Naive B cell (primary cell): ENCODE measurements around the gene ADAMTS7. TPM values are rescaled to one million over a fixed set of nuclear protein-coding genes. Genes with fewer than 3 reads are reported as not detected.
"Not testable (repeated sequence)": the region's sequence is repeated elsewhere in the genome, so short reads cannot be mapped to it uniquely, and the experiment has no call there.

Experiments
- ATAC-seq, 2 donors: fragments of 150-1000 bp; cut with Tn5 transposase; 2 replicates each; pipeline ENCODE4 v1.10.0; 2021; ENCODE audit warnings: low read depth in 2 of 2, mild to moderate bottlenecking in 2 of 2, moderate library complexity in 2 of 2
- DNase-seq: peaks from one replicate; pipeline ENCODE4 v3.0.0; 2022
- H3K27ac Mint-ChIP-seq, 6 donors: one replicate each; pipeline ENCODE4 v1.8.0; 2020 to 2022; ENCODE audit warnings: mild to moderate bottlenecking in 6 of 6, mixed read lengths in 6 of 6, moderate library complexity in 5 of 6, inconsistent platforms in 2 of 6
- H3K27me3 Mint-ChIP-seq, 3 donors: one replicate each; pipeline ENCODE4 v1.8.0; 2021 to 2022; ENCODE audit warnings: mixed read lengths in 3 of 3, mild to moderate bottlenecking in 1 of 3
- H3K36me3 Mint-ChIP-seq, 2 donors: one replicate each; pipeline ENCODE4 v1.8.0; 2020 to 2022; ENCODE audit warnings: mixed read lengths in 2 of 2, inconsistent platforms in 1 of 2, mild to moderate bottlenecking in 1 of 2
- H3K4me1 Mint-ChIP-seq, 3 donors: one replicate each; pipeline ENCODE4 v1.8.0; 2020 to 2022; ENCODE audit warnings: mixed read lengths in 3 of 3, inconsistent platforms in 1 of 3, mild to moderate bottlenecking in 1 of 3, moderate library complexity in 1 of 3
- H3K4me3 Mint-ChIP-seq, 8 donors: one replicate each; pipeline ENCODE4 v1.8.0; 2020 to 2022; ENCODE audit warnings: mild to moderate bottlenecking in 8 of 8, mixed read lengths in 8 of 8, moderate library complexity in 8 of 8, inconsistent platforms in 2 of 8
- H3K9me3 Mint-ChIP-seq, 7 donors: one replicate each; pipeline ENCODE4 v1.8.0; 2020 to 2022; ENCODE audit warnings: mixed read lengths in 7 of 7, mild to moderate bottlenecking in 5 of 7, inconsistent platforms in 2 of 7, moderate library complexity in 1 of 7
- polyA plus RNA-seq, 6 donors: library from polyadenylated mRNA; unstranded; fragments of 300-500 nt; fragmentation: Illumina TruSeq; gene quantifications; one replicate each; pipeline ENCODE4 v1.2.3, GENCODE V29; 2021; ENCODE audit warnings: low read depth in 6 of 6

ADAMTS7 gene
- polyA plus RNA-seq, 6 donors from 2014 or later = not detected

- Mint-ChIP-seq H3K4me3 (no peak overlapping the region), H3K27me3 (peaks cover 0 to 8% (median 6%) of the 10 kb centered on the region in 3 donors), H3K27ac (no peak overlapping the region), H3K9me3 (no peaks in the 10 kb centered on the region), H3K4me1 (no peaks in the 10 kb centered on the region), H3K36me3 (no peaks in the 10 kb centered on the region)
- ATAC-seq = no peak
- no peak for DNase-seq
Measured at GRCh38 chr15:78841376-78841706, 30.1 kb upstream of the ADAMTS7 start.

GRCh38 chr15:78840661-78841375, 29.6 kb upstream of the ADAMTS7 start:
- Mint-ChIP-seq H3K4me1 (no peaks in the 10 kb centered on the region), H3K27me3 (peaks cover 4 to 8% (median 6%) of the 10 kb centered on the region in 3 donors), H3K27ac (no peak overlapping the region), H3K4me3 (no peak overlapping the region), H3K9me3 (no peaks in the 10 kb centered on the region), H3K36me3 (no peaks in the 10 kb centered on the region)
- peak; percentile 28 to 48 for ATAC-seq
- DNase-seq = no peak

GRCh38 chr15:78839151-78839550, 27.9 kb upstream of the ADAMTS7 start:
- not testable (repeated sequence) for DNase-seq, H3K36me3 Mint-ChIP-seq, H3K9me3 Mint-ChIP-seq, H3K4me3 Mint-ChIP-seq, H3K4me1 Mint-ChIP-seq, H3K27me3 Mint-ChIP-seq, ATAC-seq
- H3K27ac Mint-ChIP-seq = peak overlapping the region in 1 of 6 donors; percentile 63

GRCh38 chr15:78838489-78838888, 27.2 kb upstream of the ADAMTS7 start:
- Mint-ChIP-seq H3K27ac (no peak overlapping the region), H3K4me1 (no peaks in the 10 kb centered on the region), H3K4me3 (no peak overlapping the region), H3K36me3 (no peaks in the 10 kb centered on the region), H3K27me3 (peaks cover 5 to 8% (median 6%) of the 10 kb centered on the region in 3 donors), H3K9me3 (no peaks in the 10 kb centered on the region)
- DNase-seq (no peak), ATAC-seq (no peak)

GRCh38 chr15:78837543-78837942, 26.3 kb upstream of the ADAMTS7 start:
- Mint-ChIP-seq H3K4me3 (no peak overlapping the region), H3K4me1 (no peaks in the 10 kb centered on the region), H3K9me3 (no peaks in the 10 kb centered on the region), H3K27me3 (peaks cover 6 to 17% (median 6%) of the 10 kb centered on the region in 3 donors), H3K27ac (no peak overlapping the region), H3K36me3 (no peaks in the 10 kb centered on the region)
- ATAC-seq = no peak
- no peak for DNase-seq

- no peak for ATAC-seq
- Mint-ChIP-seq H3K36me3 (no peaks in the 10 kb centered on the region), H3K27me3 (peaks cover 6 to 21% (median 10%) of the 10 kb centered on the region in 3 donors), H3K4me1 (peaks cover 0 to 2% (median 0%) of the 10 kb centered on the region in 3 donors), H3K27ac (no peak overlapping the region), H3K4me3 (peak overlapping the region in 1 of 8 donors; percentile 63), H3K9me3 (no peaks in the 10 kb centered on the region)
- no peak for DNase-seq
Measured at GRCh38 chr15:78837131-78837530, 25.9 kb upstream of the ADAMTS7 start.

GRCh38 chr15:78836333-78836732, 25.1 kb upstream of the ADAMTS7 start:
- ATAC-seq (no peak), DNase-seq (no peak)
- H3K4me1 Mint-ChIP-seq = peaks cover 0 to 6% (median 0%) of the 10 kb centered on the region in 3 donors
- H3K4me3 Mint-ChIP-seq = no peak overlapping the region
- peaks cover 14 to 27% (median 14%) of the 10 kb centered on the region in 3 donors for H3K27me3 Mint-ChIP-seq
- no peak overlapping the region for H3K27ac Mint-ChIP-seq
- H3K36me3 Mint-ChIP-seq = no peaks in the 10 kb centered on the region
- H3K9me3 Mint-ChIP-seq = no peaks in the 10 kb centered on the region

- ATAC-seq = no peak
- no peaks in the 10 kb centered on the region for H3K9me3 Mint-ChIP-seq
- H3K27ac Mint-ChIP-seq = peak overlapping the region in 1 of 6 donors; percentile 92
- peak overlapping the region in 7 of 8 donors; percentile 58 to 84 (median 79) for H3K4me3 Mint-ChIP-seq
- H3K36me3 Mint-ChIP-seq = no peaks in the 10 kb centered on the region
- peaks cover 0 to 10% (median 9%) of the 10 kb centered on the region in 3 donors for H3K4me1 Mint-ChIP-seq
- DNase-seq = no peak
- H3K27me3 Mint-ChIP-seq = peaks cover 14 to 21% (median 20%) of the 10 kb centered on the region in 3 donors
Measured at GRCh38 chr15:78831229-78832207, 20.3 kb upstream of the ADAMTS7 start.

GRCh38 chr15:78830514-78831228, 19.4 kb upstream of the ADAMTS7 start:
- Mint-ChIP-seq H3K36me3 (no peaks in the 10 kb centered on the region), H3K27ac (peak overlapping the region in 1 of 6 donors; percentile 85), H3K4me1 (peaks cover 3 to 14% (median 9%) of the 10 kb centered on the region in 3 donors), H3K4me3 (peak overlapping the region; percentile 58 to 92 (median 82)), H3K9me3 (no peaks in the 10 kb centered on the region), H3K27me3 (peaks cover 9 to 21% (median 20%) of the 10 kb centered on the region in 3 donors)
- DNase-seq (no peak), ATAC-seq (peak; percentile 46 to 53)

GRCh38 chr15:78828920-78829319, 17.7 kb upstream of the ADAMTS7 start:
- no peak for DNase-seq
- Mint-ChIP-seq H3K4me3 (peak overlapping the region in 3 of 8 donors; percentile 27 to 53 (median 34)), H3K36me3 (no peaks in the 10 kb centered on the region), H3K4me1 (peaks cover 3 to 15% (median 9%) of the 10 kb centered on the region in 3 donors), H3K9me3 (no peaks in the 10 kb centered on the region), H3K27ac (peak overlapping the region in 3 of 6 donors; percentile 17 to 19 (median 18)), H3K27me3 (peaks cover 9 to 21% (median 20%) of the 10 kb centered on the region in 3 donors)
- no peak for ATAC-seq

- peaks cover 0 to 5% (median 3%) of the 10 kb centered on the region in 3 donors for H3K4me1 Mint-ChIP-seq
- H3K36me3 Mint-ChIP-seq = no peaks in the 10 kb centered on the region
- ATAC-seq = no peak
- no peak overlapping the region for H3K27ac Mint-ChIP-seq
- DNase-seq = no peak
- no peaks in the 10 kb centered on the region for H3K9me3 Mint-ChIP-seq
- peaks cover 15 to 22% (median 19%) of the 10 kb centered on the region in 3 donors for H3K27me3 Mint-ChIP-seq
- H3K4me3 Mint-ChIP-seq = no peak overlapping the region
Measured at GRCh38 chr15:78822514-78822913, 11.2 kb upstream of the ADAMTS7 start.

GRCh38 chr15:78811825-78812183, 540 bp upstream of the ADAMTS7 start:
- Mint-ChIP-seq H3K9me3 (peaks cover 0 to 17% (median 5%) of the 10 kb centered on the region in 7 donors), H3K36me3 (peaks cover 0 to 8% of the 10 kb centered on the region in 2 donors), H3K4me3 (peak overlapping the region; percentile 74 to 94 (median 83)), H3K27ac (peak overlapping the region in 1 of 6 donors; percentile 70), H3K4me1 (peaks cover 16 to 29% (median 16%) of the 10 kb centered on the region in 3 donors), H3K27me3 (peaks cover 28 to 43% (median 38%) of the 10 kb centered on the region in 3 donors)
- DNase-seq (no peak), ATAC-seq (peak; percentile 18 to 23)
